K562 (cell line): ENCODE data around the gene AMZ1. TPM values are rescaled to one million over a fixed set of nuclear protein-coding genes. Genes with fewer than 3 reads are reported as not detected.

Experiments
- AFF1 ChIP-seq, 2 experiments: fragments of 450-650 bp; IDR thresholded peaks; 2 replicates each; pipeline ENCODE4 v1.6.1; 2018; ENCODE audit warnings: mild to moderate bottlenecking in 2 of 2, low read depth in 1 of 2; ENCODE audit not compliant: partially characterized antibody in 2 of 2
- DMBX1 ChIP-seq: fragments of 250-450 bp; sonication (Bioruptor Pico); IDR thresholded peaks from 2 replicates; pipeline ENCODE4 v1.8.0; 2022; ENCODE audit warnings: inconsistent platforms, mild to moderate bottlenecking, moderate library complexity, borderline replicate concordance
- HDAC2 ChIP-seq: fragments of 450-650 bp; IDR thresholded peaks from 2 replicates; pipeline ENCODE4 v1.6.1; 2016; ENCODE audit warnings: mild to moderate bottlenecking
- HMGN3 ChIP-seq: IDR thresholded peaks from 2 replicates; pipeline ENCODE4 v1.6.1; 2011; ENCODE audit warnings: borderline replicate concordance, low read depth, mild to moderate bottlenecking, mixed read lengths, low read length; ENCODE audit not compliant: insufficient read length; ENCODE audit errors: extremely low read depth
- KAT7 ChIP-seq: sonication (generic); formaldehyde crosslinking; IDR thresholded peaks from 2 replicates; pipeline ENCODE4 v1.8.0; 2022; ENCODE audit warnings: missing genetic modification reagents, mild to moderate bottlenecking, borderline replicate concordance
- MEIS2 ChIP-seq: fragments of 450-650 bp; IDR thresholded peaks from 2 replicates; pipeline ENCODE4 v1.6.1; 2014; ENCODE audit warnings: mild to moderate bottlenecking; ENCODE audit not compliant: partially characterized antibody
- MTA3 ChIP-seq: fragments of 450-650 bp; formaldehyde crosslinking; IDR thresholded peaks from 2 replicates; pipeline ENCODE4 v1.6.1; 2017; ENCODE audit warnings: mild to moderate bottlenecking, borderline replicate concordance
- NFXL1 ChIP-seq: fragments of 450-650 bp; formaldehyde crosslinking; IDR thresholded peaks from 2 replicates; pipeline ENCODE4 v1.4.0; 2021; ENCODE audit warnings: mild to moderate bottlenecking
- OTX1 ChIP-seq: fragments of 450-650 bp; formaldehyde crosslinking; IDR thresholded peaks from 2 replicates; pipeline ENCODE4 v1.4.0; 2022; ENCODE audit warnings: mild to moderate bottlenecking
- SLC30A9 ChIP-seq: fragments of 250-450 bp; sonication (Bioruptor Pico); IDR thresholded peaks from 2 replicates; pipeline ENCODE4 v1.8.0; 2022; ENCODE audit warnings: mild to moderate bottlenecking, moderate library complexity
- TCF3 ChIP-seq: sonication (generic); formaldehyde crosslinking; IDR thresholded peaks from 2 replicates; pipeline ENCODE4 v1.4.0; 2020; ENCODE audit warnings: mild to moderate bottlenecking, missing genetic modification reagents
- TEAD4 ChIP-seq, 2 experiments: sonication (generic) in 1 of 2; formaldehyde crosslinking in 1 of 2; IDR thresholded peaks; 2 replicates each; pipeline versions ENCODE4 v1.6.1 to v1.8.0; 2012 to 2022; ENCODE audit warnings: borderline replicate concordance in 1 of 2, inconsistent platforms in 1 of 2, low read length in 1 of 2, mild to moderate bottlenecking in 1 of 2, missing genetic modification reagents in 1 of 2
- TFE3 ChIP-seq: fragments of 450-650 bp; formaldehyde crosslinking; IDR thresholded peaks from 2 replicates; pipeline ENCODE4 v1.4.0; 2020; ENCODE audit warnings: mild to moderate bottlenecking, mixed read lengths
- TSHZ1 ChIP-seq: fragments of 250-450 bp; sonication (Bioruptor Pico); IDR thresholded peaks from 2 replicates; pipeline ENCODE4 v1.4.0; 2020; ENCODE audit warnings: mild to moderate bottlenecking, moderate library complexity
- U2AF1 ChIP-seq: fragments of 200-400 bp; formaldehyde crosslinking; optimal IDR thresholded peaks from 2 replicates; pipeline ENCODE3; 2017; ENCODE audit warnings: mild to moderate bottlenecking, low read depth, low read length, moderate library complexity
- ZNF644 ChIP-seq: fragments of 200-800 bp; sonication (Bioruptor generic); IDR thresholded peaks from 2 replicates; pipeline ENCODE4 v1.6.1; 2016; ENCODE audit warnings: low read depth, missing genetic modification characterization, missing compliant biosample characterization
- polyA plus RNA-seq, 8 experiments: library from polyadenylated mRNA; depleted of rRNA in 4 of 8; stranded (reverse) in 5 of 8; unstranded in 3 of 8; fragments of >200 nt; fragmentation: Nextera tagmentation in 2 of 8; fragmentation: Illumina TruSeq in 1 of 8; extraction: Ambion mirVana in 2 of 8; extraction: Trizol in 1 of 8; gene quantifications; 2 replicates each; pipeline versions ENCODE4 v1.2.1 to v1.2.3, GENCODE V29; 2011 to 2014; ENCODE audit warnings: inconsistent platforms in 1 of 8, missing spikeins in 1 of 8
- total RNA-seq, 7 experiments: library from RNA; depleted of rRNA in 6 of 7; stranded (reverse); fragments of >200 nt in 6 of 7; fragmentation: Illumina TruSeq in 2 of 7; extraction: Trizol in 2 of 7; gene quantifications; 2 replicates each; pipeline versions ENCODE4 v1.2.1 to v1.2.3, GENCODE V29; 2011 to 2021; ENCODE audit warnings: low replicate concordance in 1 of 7

AMZ1 gene
- total and polyA plus RNA-seq, 9 of the 15 experiments (the other 6 are each of a cell fraction or from before 2014, with no cell fraction given), result not detected

GRCh38 chr7:2717293-2718261, 29.6 kb downstream of the AMZ1 start (continued):
- TF ChIP-seq TSHZ1, result peak; percentile 4; the same call in 1 of the 2 replicates
- 0 out of 2 replicates have a peak, but pooled peaks have one; percentile 63 for TF ChIP-seq ZNF644 (tag)
- no peak for TF ChIP-seq SLC30A9 (CRISPR knock-in tag)
- TF ChIP-seq OTX1 (CRISPR knock-in tag), result no peak
- peak in 1 of 2 experiments; percentile 65 for TF ChIP-seq AFF1 (IDR thresholded peaks at IDR 0.05; ENCODE audit: low read depth in 1 of 2, partially characterized antibody in 2 of 2)
- 0 out of 2 replicates have a peak, but pooled peaks have one; percentile 73 for TF ChIP-seq NFXL1 (CRISPR knock-in tag)
- peak; percentile 96 for TF ChIP-seq MEIS2
- TF ChIP-seq TEAD4 (IDR thresholded peaks at IDR 0.05; ENCODE audit: low read length), result peak; percentile 81
- TF ChIP-seq TEAD4 (CRISPR knock-in tag; IDR thresholded peaks at IDR 0.05; ENCODE audit: borderline replicate concordance), result no peak
- TF ChIP-seq U2AF1, result no peak
- TF ChIP-seq HDAC2, result peak; percentile 87
- TF ChIP-seq DMBX1 (CRISPR knock-in tag), result peak; percentile 79
- peak; percentile 69; the same call in 1 of the 2 replicates for TF ChIP-seq MTA3
- peak; percentile 8 for TF ChIP-seq HMGN3
- TF ChIP-seq TFE3 (CRISPR knock-in tag), result peak; percentile 34; the same call in 1 of the 2 replicates
- TF ChIP-seq TCF3 (CRISPR knock-in tag), result peak; percentile 89
- TF ChIP-seq KAT7 (CRISPR knock-in tag), result 0 out of 2 replicates have a peak, but pooled peaks have one; percentile 30
